GM12878 (cell line): ENCODE data around the gene TBC1D19. TPM values are rescaled to one million over a fixed set of nuclear protein-coding genes. Genes with fewer than 3 reads are reported as not detected.

ENCODE experiments used
- ATAC-seq: fragments of 200-7000 bp; cut with Tn5 transposase; 3 replicates; pipeline ENCODE4 v1.9.1; 2020; ENCODE audit warnings: mild to moderate bottlenecking, moderate library complexity
- BruUV-seq: library from RNA; stranded (reverse); fragments of 400-500 nt; replicated peaks from 2 replicates; lab custom pipeline; 2021; lab: Mats Ljungman, UMichigan
- CTCF ChIA-PET: fragments of 300-600 bp; sonication (Branson Sonifier 250); formaldehyde crosslinking; extraction: SDS; loops from one replicate; lab custom pipeline; 2021; ENCODE audit warnings: inconsistent platforms; lab: Yijun Ruan, JAX
- POLR2A ChIA-PET: fragments of 350-600 bp; formaldehyde crosslinking; extraction: SDS; loops from one replicate; lab custom pipeline; 2021; ENCODE audit warnings: inconsistent platforms; lab: Charles Lee
- RAD21 ChIA-PET: fragments of 300-600 bp; sonication (Branson Sonifier 250); formaldehyde crosslinking; loops from one replicate; lab custom pipeline; 2023; ENCODE audit warnings: antibody characterized with exemption; ENCODE audit not compliant: unreplicated experiment; lab: Charles Lee
- SMC1A ChIA-PET: fragments of 300-600 bp; sonication (Branson Sonifier 250); formaldehyde crosslinking; loops from one replicate; lab custom pipeline; 2023; ENCODE audit not compliant: unreplicated experiment, uncharacterized antibody; lab: Charles Lee
- DNase-seq: peaks from one replicate; pipeline ENCODE4 v3.0.0-alpha.2; 2011; ENCODE audit warnings: low read depth, low spot score
- FAIRE-seq: peaks from 3 replicates; lab custom pipeline; 2011; peaks lifted over from hg19 to GRCh38; lab: Jason Lieb, UNC
- H2AFZ ChIP-seq: 2 replicates; pipeline ENCODE4 v1.6.0; 2011; ENCODE audit warnings: low read depth, low read length, control low read depth; ENCODE audit not compliant: control insufficient read depth
- H3K27ac ChIP-seq: 2 replicates; pipeline ENCODE4 v1.5.1; 2011; ENCODE audit warnings: control low read depth; ENCODE audit not compliant: control insufficient read depth, insufficient read depth
- H3K27me3 ChIP-seq, 2 experiments: replicated peaks in 1 of 2; 2 replicates each; pipeline versions ENCODE4 v1.6.0 to v1.6.1; 2011; ENCODE audit warnings: low read length in 1 of 2; ENCODE audit not compliant: control insufficient read depth in 2 of 2, insufficient read depth in 2 of 2
- H3K36me3 ChIP-seq, 2 experiments: 2 replicates each; pipeline ENCODE4 v1.5.1; 2011; ENCODE audit warnings: low read length in 1 of 2; ENCODE audit not compliant: control insufficient read depth in 2 of 2, insufficient read depth in 2 of 2
- H3K4me1 ChIP-seq: 2 replicates; pipeline ENCODE4 v1.6.1; 2011; ENCODE audit warnings: mild to moderate bottlenecking, low read length, moderate library complexity, mixed read lengths; ENCODE audit not compliant: control insufficient read depth, insufficient read depth
- H3K4me2 ChIP-seq: 2 replicates; pipeline ENCODE4 v1.6.0; 2011; ENCODE audit warnings: control low read depth; ENCODE audit not compliant: control insufficient read depth, insufficient read depth
- H3K4me3 ChIP-seq: fragments of 200-600 bp; sonication (generic); 2 replicates; pipeline ENCODE4 v1.5.1; 2016
- H3K79me2 ChIP-seq: 2 replicates; pipeline ENCODE4 v1.6.0; 2011; ENCODE audit warnings: low read length; ENCODE audit not compliant: control insufficient read depth, insufficient read depth
- H3K9ac ChIP-seq: 2 replicates; pipeline ENCODE4 v1.8.0; 2011; ENCODE audit warnings: low read length, control low read depth, mixed read lengths; ENCODE audit not compliant: control insufficient read depth, insufficient read depth
- H3K9me3 ChIP-seq: replicated peaks from 3 replicates; pipeline ENCODE4 v1.5.1; 2011; ENCODE audit warnings: mild to moderate bottlenecking, low read length; ENCODE audit not compliant: control insufficient read depth, insufficient read depth
- H4K20me1 ChIP-seq: 2 replicates; pipeline ENCODE4 v1.6.0; 2011; ENCODE audit not compliant: control insufficient read depth, insufficient read depth
- ATF7 ChIP-seq: fragments of 450-650 bp; IDR thresholded peaks from 2 replicates; pipeline ENCODE4 v1.6.1; 2016; ENCODE audit warnings: low read depth, mild to moderate bottlenecking
- CBFB ChIP-seq: IDR thresholded peaks from 2 replicates; pipeline ENCODE4 v1.6.1; 2016; ENCODE audit warnings: antibody characterized with exemption, low read depth
- CEBPZ ChIP-seq: fragments of 150-350 bp; IDR thresholded peaks from 2 replicates; pipeline ENCODE4 v1.6.1; 2016; ENCODE audit warnings: low read depth, low read length
- CREM ChIP-seq: IDR thresholded peaks from 2 replicates; pipeline ENCODE4 v1.6.1; 2014; ENCODE audit warnings: antibody characterized with exemption, low read depth
- DPF2 ChIP-seq: fragments of 450-650 bp; IDR thresholded peaks from 2 replicates; pipeline ENCODE4 v1.6.1; 2017; ENCODE audit warnings: mild to moderate bottlenecking
- ELK1 ChIP-seq: IDR thresholded peaks from 2 replicates; pipeline ENCODE4 v1.6.1; 2012; ENCODE audit warnings: low read depth, low read length, improper control_type of control experiment
- EP300 ChIP-seq, 2 experiments: fragments of 150-350 bp in 1 of 2; IDR thresholded peaks; 2 replicates each; pipeline ENCODE4 v1.6.1; 2011 to 2012; ENCODE audit warnings: low read depth in 2 of 2, low read length in 2 of 2, borderline replicate concordance in 1 of 2, improper control_type of control experiment in 1 of 2, inconsistent platforms in 1 of 2; ENCODE audit not compliant: control insufficient read depth in 1 of 2
- KAT2A ChIP-seq: conservative IDR thresholded peaks from 2 replicates; pipeline ENCODE4 v1.6.1; 2011; ENCODE audit warnings: low read depth, low read length; ENCODE audit not compliant: control insufficient read depth
- KLF5 ChIP-seq: fragments of 450-650 bp; IDR thresholded peaks from 2 replicates; pipeline ENCODE4 v1.6.1; 2014; ENCODE audit warnings: mild to moderate bottlenecking; ENCODE audit not compliant: partially characterized antibody
- NFYA ChIP-seq: IDR thresholded peaks from 2 replicates; pipeline ENCODE4 v1.6.1; 2011; ENCODE audit warnings: low read depth, mild to moderate bottlenecking, low read length, improper control_type of control experiment, borderline replicate concordance
- PRDM15 ChIP-seq: fragments of 450-650 bp; formaldehyde crosslinking; IDR thresholded peaks from 2 replicates; pipeline ENCODE4 v1.4.0; 2020; ENCODE audit warnings: mild to moderate bottlenecking, moderate library complexity
- SP1 ChIP-seq: IDR thresholded peaks from one replicate; pipeline ENCODE4 v1.6.1; 2011; ENCODE audit warnings: low read depth, low read length
- TARDBP ChIP-seq: IDR thresholded peaks from 2 replicates; pipeline ENCODE4 v1.6.1; 2016; ENCODE audit warnings: borderline replicate concordance
- TCF12 ChIP-seq: IDR thresholded peaks from 2 replicates; pipeline ENCODE4 v1.6.1; 2011; ENCODE audit warnings: low read depth, mild to moderate bottlenecking, low read length
- YBX1 ChIP-seq: fragments of 450-650 bp; IDR thresholded peaks from 2 replicates; pipeline ENCODE4 v1.6.1; 2016; ENCODE audit warnings: antibody characterized with exemption
- WGBS: methylation state at CpG from one replicate; pipeline ENCODE4 v1.1.6; 2016; ENCODE audit warnings: low lambda C conversion rate; ENCODE audit not compliant: insufficient replicate concordance, insufficient coverage; ENCODE audit errors: missing lambda C conversion rate; 5-methylcytosine and 5-hydroxymethylcytosine counted together
- in situ Hi-C: fragments of 300-500 bp; cut with MboI; formaldehyde crosslinking; loops from 9 replicates; pipeline ENCODE4 v1.14.3; 2018; ENCODE audit warnings: mixed read lengths
- intact Hi-C: fragments of 100-400 bp; cut with micrococcal nuclease; formaldehyde crosslinking; loops from one replicate; pipeline ENCODE4 v1.14.2; 2022; ENCODE audit not compliant: unreplicated experiment
- polyA plus RNA-seq, 11 experiments: library from polyadenylated mRNA; depleted of rRNA in 4 of 11; unstranded in 6 of 11; stranded (reverse) in 5 of 11; fragments of >200 nt; fragmentation: Nextera tagmentation in 4 of 11; fragmentation: Illumina TruSeq in 1 of 11; extraction: Ambion mirVana in 4 of 11; extraction: Trizol in 1 of 11; gene quantifications; 1 replicate in 1 of 11; 2 replicates in 10 of 11; pipeline versions ENCODE4 v1.2.1 to v1.2.3, GENCODE V29; 2011 to 2016; ENCODE audit warnings: inconsistent platforms in 2 of 11, missing spikeins in 2 of 11, low read depth in 1 of 11
- total RNA-seq, 4 experiments: library from RNA; depleted of rRNA in 3 of 4; stranded (reverse); fragments of >200 nt in 3 of 4; fragmentation: Illumina TruSeq in 1 of 4; extraction: Trizol in 1 of 4; gene quantifications; 2 replicates each; pipeline versions ENCODE4 v1.2.1 to v1.2.3, GENCODE V29; 2013 to 2021

TBC1D19 gene
- total and polyA plus RNA-seq, 10 of the 15 experiments (the other 5 are each of a cell fraction or from before 2014, with no cell fraction given), result 0.29 to 3.9 (median 2.1) TPM

GRCh38 chr4:26753187-26753586 is 169.3 kb downstream of the TBC1D19 start (continued):
- TF ChIP-seq ELK1 (no peak), KAT2A (no peak), DPF2 (no peak), KLF5 (no peak), EP300 (IDR thresholded peaks at IDR 0.05; ENCODE audit: borderline replicate concordance in 1 of 2, control insufficient read depth in 1 of 2, low read depth in 2 of 2, low read length in 2 of 2) (no peak), SP1 (no peak), TCF12 (no peak), CBFB (no peak)

- Histone ChIP-seq H3K4me1 (peaks cover 7% of the 10 kb centered on the region), H4K20me1 (no peaks in the 10 kb centered on the region), H3K27ac (no peak overlapping the region), H3K27me3 (no peaks in the 10 kb centered on the region), H3K36me3 (no peaks in the 10 kb centered on the region), H3K9ac (no peak overlapping the region), H3K79me2 (no peaks in the 10 kb centered on the region), H2AFZ (no peak overlapping the region), H3K4me2 (no peak overlapping the region), H3K9me3 (no peaks in the 10 kb centered on the region), H3K4me3 (no peak overlapping the region)
- RAD21 ChIA-PET, result no interaction called here
- DNase-seq, result no peak
- WGBS, result 97% methylated on average over 10 of the region's 10 CpGs
- in situ Hi-C loops (no loop called here), intact Hi-C loops (no loop called here)
- FAIRE-seq, result no peak
- no TSS peak for BruUV-seq
- SMC1A ChIA-PET, result interaction anchor here (1.2 kb wide), 1 partner anchor 9 kb away, joined by 4 read pairs; no protein-coding TSS in a partner anchor
- ATAC-seq, result no peak
- CTCF ChIA-PET, result no interaction called here
- POLR2A ChIA-PET, result no interaction called here
- no peak for TF ChIP-seq TARDBP
- no peak for TF ChIP-seq PRDM15 (CRISPR knock-in tag)
- no peak for TF ChIP-seq ATF7
- TF ChIP-seq YBX1, result no peak
- TF ChIP-seq ELK1, result no peak
- no peak for TF ChIP-seq NFYA
- TF ChIP-seq CREM, result no peak
- TF ChIP-seq CEBPZ, result no peak
Observed at GRCh38 chr4:26753617-26754016, 169.7 kb downstream of the TBC1D19 start.
